GM21717 (cell line): ENCODE results near the gene TPCN2.

Source experiments
- ATAC-seq: cut with Tn5 transposase; IDR thresholded peaks from one replicate; pipeline ENCODE4 v1.9.1; 2021; ENCODE audit warnings: mild to moderate bottlenecking, moderate library complexity; ENCODE audit not compliant: unreplicated experiment

Gene TPCN2

DNA sequence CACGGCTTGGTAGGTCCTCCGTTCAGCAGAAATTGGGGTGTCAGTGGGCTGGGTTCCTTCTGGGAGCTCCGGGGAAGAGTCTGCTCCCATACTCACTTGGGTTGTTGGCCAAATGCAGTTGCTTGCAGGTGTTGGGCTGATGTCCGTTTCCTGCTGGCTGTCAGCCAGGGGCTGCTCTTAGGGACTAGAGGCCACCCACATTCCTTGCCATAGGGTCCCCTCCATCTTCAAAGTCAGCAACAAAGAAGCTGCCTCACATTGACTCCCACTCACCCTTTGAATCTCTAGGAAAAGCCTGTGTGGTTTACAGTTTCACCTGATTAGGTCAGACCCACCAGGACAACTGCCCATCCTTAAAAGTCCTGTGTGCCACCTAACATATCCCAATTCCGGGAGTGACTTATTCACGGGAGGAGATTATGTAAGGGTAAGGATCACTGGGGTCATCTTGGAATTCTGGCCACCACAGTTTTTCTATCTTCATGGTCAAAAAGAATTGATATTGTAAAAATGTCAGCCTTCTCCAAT is 43.0 kb downstream of the TPCN2 start:
- ATAC-seq: no peak

DNA sequence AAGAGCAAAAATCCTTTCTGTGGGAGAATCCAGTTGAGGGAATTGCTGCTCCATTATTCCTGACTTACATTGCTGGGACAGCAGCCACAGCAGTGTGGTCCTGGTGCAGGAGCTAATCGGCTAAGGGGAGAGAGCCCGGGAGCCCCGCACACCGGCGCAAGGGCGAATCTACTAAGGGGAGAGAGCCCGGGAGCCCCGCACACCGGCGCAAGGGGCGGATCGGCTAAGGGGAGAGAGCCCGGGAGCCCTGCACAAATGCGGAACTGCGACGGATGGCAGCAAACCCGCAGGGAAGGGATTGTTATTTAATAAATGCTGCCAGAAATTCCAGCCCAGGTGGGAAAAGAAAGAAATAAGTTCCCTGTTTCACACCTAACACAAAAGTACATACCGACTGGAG is 43.5 kb downstream of the TPCN2 start:
- ATAC-seq: no peak

DNA sequence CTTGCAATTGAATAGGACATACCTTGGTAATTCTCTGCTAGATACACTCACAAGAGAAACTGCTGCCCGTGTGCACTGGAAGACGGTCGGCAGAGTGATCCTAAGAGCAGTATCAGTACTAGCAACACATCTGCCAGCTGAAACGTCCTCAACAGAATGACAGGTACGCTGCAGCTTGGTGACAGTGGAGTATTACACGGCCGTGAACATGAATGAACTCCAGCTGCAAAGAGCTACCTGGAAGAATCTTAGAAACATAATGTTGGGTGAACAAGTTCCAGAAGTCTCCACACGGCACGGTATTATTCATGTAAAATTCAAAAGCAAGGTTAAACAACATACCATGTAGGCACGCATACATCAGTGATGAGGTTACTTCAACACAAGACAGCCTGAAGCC is 44.4 kb downstream of the TPCN2 start:
- ATAC-seq: no peak

DNA sequence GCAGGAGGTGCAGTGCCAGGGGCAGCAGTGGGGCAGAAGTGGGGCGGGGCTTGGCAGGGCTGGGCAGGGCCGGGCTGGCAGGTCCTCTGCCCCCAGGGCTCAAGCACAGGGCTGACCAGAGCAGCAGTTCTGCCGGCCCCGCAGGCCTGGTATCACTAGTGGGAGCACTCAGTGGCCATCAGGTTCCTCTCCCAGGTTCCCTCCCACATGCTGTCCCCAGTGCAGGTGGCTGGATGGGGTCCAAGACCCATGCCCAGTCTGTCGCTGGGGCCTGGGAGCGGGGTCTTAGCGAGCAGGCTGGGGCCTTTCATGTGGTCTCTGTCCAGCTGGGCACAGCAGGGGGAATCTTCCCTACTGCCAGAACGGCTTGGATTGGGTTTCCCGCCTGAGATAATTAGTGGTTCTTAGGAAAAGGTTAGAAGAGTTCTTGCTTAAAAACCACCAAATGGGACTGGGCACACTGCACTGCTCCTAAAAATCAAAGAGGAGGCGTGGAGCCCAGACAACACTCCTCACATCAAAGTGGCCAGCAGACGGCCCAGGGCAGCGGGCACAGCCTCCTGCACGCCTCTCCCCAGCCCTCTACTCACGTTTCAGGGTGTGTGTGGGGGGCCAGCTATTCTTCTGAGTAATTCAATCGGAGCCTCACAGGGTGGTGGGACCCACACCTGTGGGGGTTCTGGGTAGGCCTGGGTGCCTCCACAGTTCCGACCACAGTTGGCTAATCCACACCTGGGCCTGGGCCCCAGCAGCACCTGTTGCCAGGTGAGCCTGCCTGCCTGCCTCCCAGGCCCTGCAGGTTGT is 45.6 kb downstream of the TPCN2 start:
- ATAC-seq: no peak

- ATAC-seq: no peak
These were observed 46.2 kb downstream of the TPCN2 start for GRCh38 chr11:69094915-69095290.

- no peak for ATAC-seq
These were observed 46.6 kb downstream of the TPCN2 start for GRCh38 chr11:69095300-69095699.

DNA sequence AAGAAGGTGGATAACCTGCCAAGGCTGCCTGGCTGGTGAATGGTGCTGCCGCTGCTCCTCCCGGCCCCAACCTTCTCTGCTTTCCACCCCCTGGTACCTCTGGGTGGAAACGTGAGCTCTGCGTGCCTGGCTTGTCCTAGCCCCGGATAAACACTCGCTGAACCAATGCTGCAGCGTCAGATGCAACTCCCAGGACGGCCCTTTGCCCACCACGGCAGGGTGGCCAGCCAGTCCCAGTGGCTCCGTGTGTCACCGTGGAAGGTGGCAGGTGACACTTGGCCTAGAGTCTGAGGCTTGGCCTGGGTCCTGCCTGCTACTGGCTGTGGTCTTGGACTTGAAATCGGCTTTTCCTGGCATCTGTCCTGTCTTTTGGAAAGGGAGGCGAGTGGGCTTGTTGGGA is 47.7 kb downstream of the TPCN2 start:
- no peak for ATAC-seq

DNA sequence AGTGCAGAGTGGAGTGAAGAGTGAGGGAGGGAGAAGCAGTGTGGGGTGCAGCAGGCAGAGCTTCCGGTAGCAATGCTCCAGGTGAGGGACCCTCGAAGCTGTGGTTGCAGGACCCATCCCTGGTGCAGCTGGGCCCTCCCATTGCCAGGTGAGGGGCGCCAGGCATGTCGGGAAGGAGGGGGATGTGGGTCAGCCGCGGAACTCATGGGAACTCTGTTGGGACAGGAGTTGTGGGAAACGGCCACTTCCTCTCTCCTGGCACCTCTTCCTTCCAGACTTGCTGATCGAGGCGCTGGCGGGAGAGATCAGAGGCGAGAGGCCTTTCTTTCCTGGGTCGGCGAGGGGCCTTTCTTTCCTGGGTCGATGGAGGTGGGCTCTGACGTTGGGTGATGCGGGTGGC is 48.5 kb downstream of the TPCN2 start:
- ATAC-seq: no peak

- no peak for ATAC-seq
These were observed 50.4 kb downstream of the TPCN2 start for GRCh38 chr11:69099180-69099579.

GRCh38 chr11:69100454-69101114 is 51.9 kb downstream of the TPCN2 start:
- no peak for ATAC-seq

DNA sequence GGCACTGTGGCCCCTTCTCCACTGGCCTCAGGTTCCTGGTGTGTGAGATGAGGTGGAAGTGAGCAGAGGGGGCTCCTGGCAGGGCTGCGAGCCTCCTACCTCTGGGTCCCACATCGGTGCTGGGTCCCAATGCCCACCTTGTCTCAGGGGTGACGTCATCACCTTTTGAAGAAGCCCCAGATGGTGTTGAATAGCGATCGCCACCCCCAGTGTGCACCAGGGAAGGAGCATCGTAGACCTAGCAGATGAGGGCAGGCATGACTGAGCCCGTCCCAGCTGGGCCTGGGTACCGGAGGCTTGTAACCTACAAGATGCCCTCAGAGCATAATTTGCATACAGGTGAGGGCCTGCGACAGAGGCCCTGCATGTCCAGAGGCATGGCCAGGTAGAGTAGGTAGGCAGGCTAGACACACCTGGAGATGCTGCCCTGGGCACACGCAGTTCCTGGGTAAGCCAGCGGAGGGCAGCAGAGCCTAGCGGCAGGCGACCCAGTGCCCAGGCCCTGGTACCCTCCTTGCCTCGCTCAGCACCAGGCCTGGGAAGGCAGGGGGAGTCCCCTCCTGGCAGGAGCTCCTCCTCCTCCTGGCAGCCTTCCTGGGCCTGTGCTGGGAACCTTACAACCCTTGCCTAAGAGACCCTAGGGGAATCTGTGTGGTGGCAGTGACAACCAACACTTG is 52.5 kb downstream of the TPCN2 start:
- ATAC-seq: no peak

GRCh38 chr11:69101792-69102695 is 53.3 kb downstream of the TPCN2 start:
- no peak for ATAC-seq

- ATAC-seq: no peak
These were observed 54.2 kb downstream of the TPCN2 start for GRCh38 chr11:69102732-69103615.

GRCh38 chr11:69104212-69104855 is 55.6 kb downstream of the TPCN2 start:
- no peak for ATAC-seq

DNA sequence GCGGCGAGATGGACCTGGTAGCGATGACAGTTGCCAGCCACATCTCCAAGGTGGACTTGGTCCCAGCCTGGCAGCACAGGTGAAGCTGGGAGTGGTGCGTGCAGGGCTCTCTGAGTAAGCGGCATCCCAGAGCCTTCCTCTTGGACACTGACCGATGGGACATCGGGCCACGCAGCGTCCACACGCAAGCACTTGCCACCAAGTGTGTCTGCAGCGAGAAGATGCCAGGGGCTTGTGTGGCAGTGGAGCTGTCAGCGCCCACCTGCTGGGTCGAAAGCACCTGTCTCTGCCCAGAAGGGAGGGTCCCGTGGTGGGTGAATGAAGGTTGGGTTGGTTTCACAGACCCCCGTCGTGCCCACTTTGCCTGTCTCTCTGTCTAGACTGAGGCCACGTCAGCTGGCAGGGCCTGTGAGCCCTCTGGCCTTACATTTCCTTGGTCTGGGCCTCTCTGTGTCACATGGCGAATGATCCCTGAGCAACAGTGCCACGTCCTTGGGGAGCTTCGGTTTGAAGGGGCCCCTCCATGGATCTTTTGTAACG is 56.2 kb downstream of the TPCN2 start:
- no peak for ATAC-seq

DNA sequence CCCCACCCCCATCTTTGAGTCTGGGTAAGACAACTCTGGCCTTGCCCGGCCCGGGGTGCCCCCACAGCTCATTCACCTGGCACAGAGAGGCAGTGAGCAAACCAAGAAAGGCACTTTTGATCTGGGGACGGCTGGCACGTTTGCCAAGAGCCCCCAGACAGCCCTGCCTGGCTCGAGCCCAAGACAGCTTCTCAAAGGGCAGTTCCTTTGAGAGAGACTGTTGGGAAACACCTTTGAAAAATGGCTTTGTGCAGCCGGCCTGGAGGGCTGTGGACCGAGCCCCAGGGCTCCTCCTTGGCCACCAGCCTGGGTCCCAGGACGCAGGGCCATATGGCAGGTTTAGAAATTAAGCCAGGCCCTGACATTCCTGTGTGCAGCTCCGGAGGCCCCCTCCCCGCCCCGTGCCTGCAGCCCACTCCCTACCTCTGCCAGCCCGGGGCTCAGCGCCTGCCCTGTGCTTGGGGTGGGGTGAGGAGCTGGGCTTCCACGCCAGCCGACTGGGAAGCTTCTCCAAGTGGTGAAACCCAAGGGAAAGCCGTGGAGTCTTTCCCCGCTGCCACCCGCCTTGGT is 56.8 kb downstream of the TPCN2 start:
- ATAC-seq: no peak

DNA sequence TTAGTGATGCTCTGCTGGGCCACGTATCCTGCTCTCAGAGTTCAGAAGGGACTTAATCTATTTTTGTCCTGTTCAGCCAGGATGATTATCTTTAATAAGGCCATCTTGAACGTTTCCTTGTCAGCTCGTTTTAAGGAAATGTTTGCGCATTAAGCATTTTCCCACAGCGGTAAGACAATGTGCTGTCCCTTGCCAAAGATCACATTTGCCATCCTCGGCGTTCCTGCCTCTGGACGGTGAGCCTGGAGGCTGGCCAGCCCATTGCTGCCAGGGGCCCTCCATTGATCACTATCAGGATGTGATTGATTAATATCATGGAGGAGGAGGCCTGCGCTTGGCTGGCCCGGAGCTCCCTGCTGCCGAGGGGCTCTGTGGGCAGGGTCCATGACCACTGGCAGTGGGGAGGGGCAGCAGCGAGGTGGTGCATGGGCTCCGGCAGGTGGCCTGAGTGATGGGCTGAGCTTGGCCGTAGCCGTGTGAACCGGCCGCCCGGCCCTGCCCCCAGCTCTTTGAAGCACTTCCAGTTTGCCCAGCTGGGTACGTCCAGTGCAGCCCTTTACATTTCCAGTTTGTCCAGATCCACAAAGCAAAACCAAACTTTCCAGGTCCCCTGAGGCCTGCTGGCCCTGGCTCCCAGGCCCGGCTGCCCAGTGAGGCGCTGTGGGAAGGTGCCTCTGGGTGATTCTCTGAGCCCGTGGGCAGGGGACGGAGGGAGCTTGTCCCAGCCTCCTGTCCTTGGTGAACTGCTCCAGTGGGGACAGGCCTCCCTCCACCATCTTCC is 57.5 kb downstream of the TPCN2 start:
- no peak for ATAC-seq

- ATAC-seq: no peak
These were observed 58.7 kb downstream of the TPCN2 start for GRCh38 chr11:69107413-69107812.
